Measurements from ENCODE around the gene QSOX1. TPM values are rescaled to one million over a fixed set of nuclear protein-coding genes. Genes with fewer than 3 reads are reported as not detected.

Gene QSOX1
- total and polyA plus RNA-seq, 9 of the 15 experiments (the other 6 are each of a cell fraction or from before 2014, with no cell fraction given): 4.0 to 53.1 (median 15.0) TPM

- Histone ChIP-seq H3K27ac (ENCODE audit: extremely low read depth, low read depth, low read length) (no peak overlapping the region), H3K9me1 (ENCODE audit: control insufficient read depth, insufficient read depth, low read length) (no peaks in the 10 kb centered on the region), H4K20me1 (replicated peaks; ENCODE audit: control insufficient read depth, insufficient read depth, low read length) (0 out of 2 replicates have a peak, but pooled peaks cover 5% of the 10 kb centered on the region), H3K9ac (ENCODE audit: insufficient read depth in 1 of 2, low read depth in 2 of 2, low read length in 2 of 2) (no peak overlapping the region), H3K79me2 (ENCODE audit: control insufficient read depth, insufficient read depth, low read length) (no peaks in the 10 kb centered on the region), H3K36me3 (ENCODE audit: control insufficient read depth, insufficient read depth, low read length) (no peaks in the 10 kb centered on the region), H2AFZ (ENCODE audit: low read depth, low read length) (no peak overlapping the region), H3K4me1 (replicated peaks in 1 of 2; ENCODE audit: control insufficient read depth in 2 of 2, insufficient read depth in 2 of 2, low read length in 2 of 2) (peaks cover 11 to 17% of the 10 kb centered on the region in 2 experiments; a peak in 4 of 5 replicates), H3K27me3 (ENCODE audit: control insufficient read depth in 2 of 2, insufficient read depth in 2 of 2, low read length in 2 of 2) (no peaks in the 10 kb centered on the region), H3K4me3 (no peak overlapping the region), H3K4me2 (ENCODE audit: insufficient read depth, low read length) (no peak overlapping the region), H3K9me3 (replicated peaks; ENCODE audit: control insufficient read depth, insufficient read depth, low read depth, low read length) (no peaks in the 10 kb centered on the region)
- BruUV-seq (replicated peaks): no TSS peak
- ATAC-seq (no peak), FAIRE-seq (no peak), DNase-seq (ENCODE audit: extremely low read depth in 1 of 4, low spot score in 3 of 4) (no peak)
- in situ Hi-C loops (cut with MboI): no loop called here
- WGBS (ENCODE audit: insufficient coverage, low coverage, missing lambda C conversion rate): 68% methylated on average over 2 of the region's 2 CpGs
- intact Hi-C loops (cut with micrococcal nuclease): no loop called here
- ChIA-PET POLR2A (no interaction called here), CTCF (ENCODE audit: low intra/inter-chr PET ratio) (no interaction called here)
- no peak for TF ChIP-seq RBM39 (optimal IDR thresholded peaks at IDR 0.05; ENCODE audit: low read depth, low read length)
- TF ChIP-seq ZNF699 (CRISPR knock-in tag; IDR thresholded peaks at IDR 0.05; ENCODE audit: insufficient replicate concordance): no peak
- TF ChIP-seq GTF2A2 (tag; IDR thresholded peaks at IDR 0.05): no peak
- TF ChIP-seq HNRNPLL (IDR thresholded peaks at IDR 0.05; ENCODE audit: low read depth, low read length, poor library complexity, severe bottlenecking): no peak
- no peak for TF ChIP-seq NFATC3 (IDR thresholded peaks at IDR 0.05)
- TF ChIP-seq CBX3 (IDR thresholded peaks at IDR 0.05; ENCODE audit: borderline replicate concordance in 1 of 2, low read length in 2 of 2): no peak
- TF ChIP-seq ZBTB17 (CRISPR knock-in tag; IDR thresholded peaks at IDR 0.05): no peak
- no peak for TF ChIP-seq CREB1 (IDR thresholded peaks at IDR 0.05)
- no peak for TF ChIP-seq CREB1 (CRISPR knock-in tag; IDR thresholded peaks at IDR 0.05)
- TF ChIP-seq E2F5 (CRISPR knock-in tag; IDR thresholded peaks at IDR 0.05): no peak
- no peak for TF ChIP-seq MED1 (CRISPR knock-in tag; IDR thresholded peaks at IDR 0.05; ENCODE audit: borderline replicate concordance)
- peak; percentile 11; the same call in 1 of the 2 replicates for TF ChIP-seq ZNF316 (IDR thresholded peaks at IDR 0.05)
- no peak for TF ChIP-seq MCM3 (IDR thresholded peaks at IDR 0.05)
- TF ChIP-seq NR3C1 (CRISPR knock-in tag; IDR thresholded peaks at IDR 0.05): no peak
- TF ChIP-seq CBX8 (IDR thresholded peaks at IDR 0.05; ENCODE audit: borderline replicate concordance, extremely low read depth, low read depth, low read length, poor library complexity, severe bottlenecking): no peak
- peak; percentile 18; the same call in 1 of the 2 replicates for TF ChIP-seq C11orf30 (IDR thresholded peaks at IDR 0.05; ENCODE audit: low read depth)
- TF ChIP-seq STAG1 (CRISPR knock-in tag; IDR thresholded peaks at IDR 0.05; ENCODE audit: borderline replicate concordance): no peak
- TF ChIP-seq MTA2 (IDR thresholded peaks at IDR 0.05; ENCODE audit: low read depth): no peak
Observed at GRCh38 chr1:180119837-180120236, 34.8 kb upstream of the QSOX1 start.

Measured in K562 (cell line).